ENCODE data around the gene LASP1. TPM values are rescaled to one million over a fixed set of nuclear protein-coding genes. Genes with fewer than 3 reads are reported as not detected.
A peak's percentile ranks its signal among the peaks of the same experiment; 100 is the strongest.

Gene LASP1
- total and polyA plus RNA-seq, 2 experiments from 2014 or later: 48.7 to 173 TPM

DNA sequence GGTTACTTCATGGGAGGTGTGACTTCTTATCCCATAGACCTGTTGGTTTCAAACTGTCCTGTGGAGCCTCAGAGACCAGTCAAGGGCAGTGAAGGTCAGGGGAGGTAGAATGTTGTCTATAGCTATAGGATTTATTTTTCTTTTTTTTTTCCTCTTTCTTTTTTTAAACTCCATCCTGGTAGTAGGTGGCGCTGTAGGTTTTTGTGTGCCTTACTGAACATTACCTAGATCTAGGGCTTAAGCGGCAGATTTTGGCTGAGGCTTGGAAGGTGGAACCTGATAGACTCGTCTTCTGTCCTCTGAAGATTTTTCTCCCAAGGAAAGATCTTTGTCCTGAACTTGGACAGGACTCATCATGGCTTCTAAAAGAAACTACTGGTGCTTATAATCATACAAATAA lies 47.4 kb downstream of the LASP1 start:
- H3K36me3 ChIP-seq (ENCODE audit: insufficient read depth): no peaks in the 10 kb centered on the region; the same call in 1 of the 2 replicates
- no peak overlapping the region for H3K4me3 Mint-ChIP-seq
- 0 out of 2 replicates have a peak, but pooled peaks cover 15% of the 10 kb centered on the region for H3F3A ChIP-seq (replicated peaks; ENCODE audit: low read depth)
- TF ChIP-seq CREB1 (CRISPR knock-in tag; IDR thresholded peaks at IDR 0.05; ENCODE audit: low read depth): no peak
- TF ChIP-seq, protein P1, sequence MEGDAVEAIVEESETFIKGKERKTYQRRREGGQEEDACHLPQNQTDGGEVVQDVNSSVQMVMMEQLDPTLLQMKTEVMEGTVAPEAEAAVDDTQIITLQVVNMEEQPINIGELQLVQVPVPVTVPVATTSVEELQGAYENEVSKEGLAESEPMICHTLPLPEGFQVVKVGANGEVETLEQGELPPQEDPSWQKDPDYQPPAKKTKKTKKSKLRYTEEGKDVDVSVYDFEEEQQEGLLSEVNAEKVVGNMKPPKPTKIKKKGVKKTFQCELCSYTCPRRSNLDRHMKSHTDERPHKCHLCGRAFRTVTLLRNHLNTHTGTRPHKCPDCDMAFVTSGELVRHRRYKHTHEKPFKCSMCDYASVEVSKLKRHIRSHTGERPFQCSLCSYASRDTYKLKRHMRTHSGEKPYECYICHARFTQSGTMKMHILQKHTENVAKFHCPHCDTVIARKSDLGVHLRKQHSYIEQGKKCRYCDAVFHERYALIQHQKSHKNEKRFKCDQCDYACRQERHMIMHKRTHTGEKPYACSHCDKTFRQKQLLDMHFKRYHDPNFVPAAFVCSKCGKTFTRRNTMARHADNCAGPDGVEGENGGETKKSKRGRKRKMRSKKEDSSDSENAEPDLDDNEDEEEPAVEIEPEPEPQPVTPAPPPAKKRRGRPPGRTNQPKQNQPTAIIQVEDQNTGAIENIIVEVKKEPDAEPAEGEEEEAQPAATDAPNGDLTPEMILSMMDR (conservative IDR thresholded peaks at IDR 0.05; ENCODE audit: low read depth in 2 of 2): peak; percentile 48 to 50
- TF ChIP-seq EZH2phosphoT487 (IDR thresholded peaks at IDR 0.05; ENCODE audit: unreplicated experiment): no peak
- no peak for TF ChIP-seq JUNB (IDR thresholded peaks at IDR 0.05; ENCODE audit: unreplicated experiment)
- no peak for TF ChIP-seq POLR2AphosphoS5 (IDR thresholded peaks at IDR 0.05; ENCODE audit: low read depth)
- TF ChIP-seq, protein P2, sequence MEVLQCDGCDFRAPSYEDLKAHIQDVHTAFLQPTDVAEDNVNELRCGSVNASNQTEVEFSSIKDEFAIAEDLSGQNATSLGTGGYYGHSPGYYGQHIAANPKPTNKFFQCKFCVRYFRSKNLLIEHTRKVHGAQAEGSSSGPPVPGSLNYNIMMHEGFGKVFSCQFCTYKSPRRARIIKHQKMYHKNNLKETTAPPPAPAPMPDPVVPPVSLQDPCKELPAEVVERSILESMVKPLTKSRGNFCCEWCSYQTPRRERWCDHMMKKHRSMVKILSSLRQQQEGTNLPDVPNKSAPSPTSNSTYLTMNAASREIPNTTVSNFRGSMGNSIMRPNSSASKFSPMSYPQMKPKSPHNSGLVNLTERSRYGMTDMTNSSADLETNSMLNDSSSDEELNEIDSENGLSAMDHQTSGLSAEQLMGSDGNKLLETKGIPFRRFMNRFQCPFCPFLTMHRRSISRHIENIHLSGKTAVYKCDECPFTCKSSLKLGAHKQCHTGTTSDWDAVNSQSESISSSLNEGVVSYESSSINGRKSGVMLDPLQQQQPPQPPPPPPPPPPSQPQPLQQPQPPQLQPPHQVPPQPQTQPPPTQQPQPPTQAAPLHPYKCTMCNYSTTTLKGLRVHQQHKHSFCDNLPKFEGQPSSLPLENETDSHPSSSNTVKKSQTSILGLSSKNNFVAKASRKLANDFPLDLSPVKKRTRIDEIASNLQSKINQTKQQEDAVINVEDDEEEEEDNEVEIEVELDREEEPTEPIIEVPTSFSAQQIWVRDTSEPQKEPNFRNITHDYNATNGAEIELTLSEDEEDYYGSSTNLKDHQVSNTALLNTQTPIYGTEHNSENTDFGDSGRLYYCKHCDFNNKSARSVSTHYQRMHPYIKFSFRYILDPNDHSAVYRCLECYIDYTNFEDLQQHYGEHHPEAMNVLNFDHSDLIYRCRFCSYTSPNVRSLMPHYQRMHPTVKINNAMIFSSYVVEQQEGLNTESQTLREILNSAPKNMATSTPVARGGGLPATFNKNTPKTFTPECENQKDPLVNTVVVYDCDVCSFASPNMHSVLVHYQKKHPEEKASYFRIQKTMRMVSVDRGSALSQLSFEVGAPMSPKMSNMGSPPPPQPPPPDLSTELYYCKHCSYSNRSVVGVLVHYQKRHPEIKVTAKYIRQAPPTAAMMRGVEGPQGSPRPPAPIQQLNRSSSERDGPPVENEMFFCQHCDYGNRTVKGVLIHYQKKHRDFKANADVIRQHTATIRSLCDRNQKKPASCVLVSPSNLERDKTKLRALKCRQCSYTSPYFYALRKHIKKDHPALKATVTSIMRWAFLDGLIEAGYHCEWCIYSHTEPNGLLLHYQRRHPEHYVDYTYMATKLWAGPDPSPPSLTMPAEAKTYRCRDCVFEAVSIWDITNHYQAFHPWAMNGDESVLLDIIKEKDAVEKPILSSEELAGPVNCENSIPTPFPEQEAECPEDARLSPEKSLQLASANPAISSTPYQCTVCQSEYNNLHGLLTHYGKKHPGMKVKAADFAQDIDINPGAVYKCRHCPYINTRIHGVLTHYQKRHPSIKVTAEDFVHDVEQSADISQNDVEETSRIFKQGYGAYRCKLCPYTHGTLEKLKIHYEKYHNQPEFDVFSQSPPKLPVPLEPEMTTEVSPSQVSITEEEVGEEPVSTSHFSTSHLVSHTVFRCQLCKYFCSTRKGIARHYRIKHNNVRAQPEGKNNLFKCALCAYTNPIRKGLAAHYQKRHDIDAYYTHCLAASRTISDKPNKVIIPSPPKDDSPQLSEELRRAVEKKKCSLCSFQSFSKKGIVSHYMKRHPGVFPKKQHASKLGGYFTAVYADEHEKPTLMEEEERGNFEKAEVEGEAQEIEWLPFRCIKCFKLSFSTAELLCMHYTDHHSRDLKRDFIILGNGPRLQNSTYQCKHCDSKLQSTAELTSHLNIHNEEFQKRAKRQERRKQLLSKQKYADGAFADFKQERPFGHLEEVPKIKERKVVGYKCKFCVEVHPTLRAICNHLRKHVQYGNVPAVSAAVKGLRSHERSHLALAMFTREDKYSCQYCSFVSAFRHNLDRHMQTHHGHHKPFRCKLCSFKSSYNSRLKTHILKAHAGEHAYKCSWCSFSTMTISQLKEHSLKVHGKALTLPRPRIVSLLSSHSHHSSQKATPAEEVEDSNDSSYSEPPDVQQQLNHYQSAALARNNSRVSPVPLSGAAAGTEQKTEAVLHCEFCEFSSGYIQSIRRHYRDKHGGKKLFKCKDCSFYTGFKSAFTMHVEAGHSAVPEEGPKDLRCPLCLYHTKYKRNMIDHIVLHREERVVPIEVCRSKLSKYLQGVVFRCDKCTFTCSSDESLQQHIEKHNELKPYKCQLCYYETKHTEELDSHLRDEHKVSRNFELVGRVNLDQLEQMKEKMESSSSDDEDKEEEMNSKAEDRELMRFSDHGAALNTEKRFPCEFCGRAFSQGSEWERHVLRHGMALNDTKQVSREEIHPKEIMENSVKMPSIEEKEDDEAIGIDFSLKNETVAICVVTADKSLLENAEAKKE (CRISPR knock-in tag; IDR thresholded peaks at IDR 0.05): no peak
- TF ChIP-seq NANOG (IDR thresholded peaks at IDR 0.05; ENCODE audit: borderline replicate concordance): no peak
- no peak for TF ChIP-seq EZH2 (IDR thresholded peaks at IDR 0.05; ENCODE audit: low read depth, unreplicated experiment)
- H3K4me1 Mint-ChIP-seq: peaks cover 14% of the 10 kb centered on the region
- H3K27me3 Mint-ChIP-seq (ENCODE audit: insufficient read depth, low read depth, poor library complexity): peaks cover 13% of the 10 kb centered on the region
- H3K27ac ChIP-seq (ENCODE audit: low read depth): peak overlapping the region; percentile 86; the same call in 1 of the 2 replicates
- ATAC-seq (no peak), DNase-seq (ENCODE audit: low spot score) (no peak)
- no peaks in the 10 kb centered on the region for H3K9me2 ChIP-seq (ENCODE audit: insufficient read depth)
- no peak overlapping the region for H3K4me3 ChIP-seq
- H3K27ac Mint-ChIP-seq: peak overlapping the region; percentile 56
- peaks cover 47% of the 10 kb centered on the region for H3K36me3 Mint-ChIP-seq (ENCODE audit: low read depth)
- no peaks in the 10 kb centered on the region for H3K9me3 Mint-ChIP-seq
- no peak overlapping the region for H3K4me2 ChIP-seq
- no peaks in the 10 kb centered on the region for H3K27me3 ChIP-seq (ENCODE audit: insufficient read depth)
- no peak overlapping the region for H2AFZ ChIP-seq
- H4K20me1 ChIP-seq (replicated peaks; ENCODE audit: insufficient read depth): peaks cover 8% of the 10 kb centered on the region
- H3K79me2 ChIP-seq (replicated peaks; ENCODE audit: insufficient read depth): no peaks in the 10 kb centered on the region
- peaks cover 3% of the 10 kb centered on the region for H3K4me1 ChIP-seq (ENCODE audit: insufficient read depth)

Measured in GM23338 (cell line).